H1 (cell line): ENCODE data around the gene CPT1A. TPM values are rescaled to one million over a fixed set of nuclear protein-coding genes. Genes with fewer than 3 reads are reported as not detected.

Experiments used
- CBX8 ChIP-seq: fragments of 300-800, 300-1000 bp; sonication (generic); IDR thresholded peaks from 2 replicates; pipeline ENCODE4 v1.7.1; 2016; ENCODE audit warnings: low read depth, low read length, borderline replicate concordance
- JUND ChIP-seq: IDR thresholded peaks from 2 replicates; pipeline ENCODE4 v1.6.1; 2011; ENCODE audit warnings: mild to moderate bottlenecking, improper control_type of control experiment, low read length
- KDM5A ChIP-seq: fragments of 200-600 bp; IDR thresholded peaks from 2 replicates; pipeline ENCODE4 v1.7.1; 2012; ENCODE audit warnings: mild to moderate bottlenecking, low read length, inconsistent platforms, mixed read lengths
- SP2 ChIP-seq: IDR thresholded peaks from 2 replicates; pipeline ENCODE4 v1.6.1; 2012; ENCODE audit warnings: mild to moderate bottlenecking, low read length, inconsistent platforms
- TAF1 ChIP-seq: IDR thresholded peaks from 2 replicates; pipeline ENCODE4 v1.6.1; 2011; ENCODE audit warnings: mild to moderate bottlenecking, low read depth, low read length
- TEAD4 ChIP-seq: IDR thresholded peaks from 2 replicates; pipeline ENCODE4 v1.6.1; 2012; ENCODE audit warnings: low read depth, low read length, inconsistent platforms, mixed read lengths
- polyA plus RNA-seq, 7 experiments: library from polyadenylated mRNA; depleted of rRNA in 3 of 7; stranded (reverse) in 5 of 7; unstranded in 2 of 7; fragments of >200 nt in 5 of 7; fragments of 200-250 nt in 2 of 7; gene quantifications; 1 replicate in 5 of 7; 2 replicates in 1 of 7; 4 replicates in 1 of 7; pipeline versions ENCODE4 v1.2.1 to v1.2.3, GENCODE V29; 2011 to 2013; ENCODE audit warnings: missing spikeins in 2 of 7, mixed read lengths in 2 of 7
- total RNA-seq: library from RNA; stranded (reverse); fragmentation: NEBNext Ultra II Directional; extraction: Animal tissue kit (Norgen Biotek cat#: 25700); gene quantifications from 2 replicates; pipeline ENCODE4 v1.2.1, GENCODE V29; 2021
- TF ChIP-seq, protein P1 (sequence below), 3 experiments: IDR thresholded peaks; 1 replicate in 2 of 3; 2 replicates in 1 of 3; pipeline versions ENCODE4 v1.5.1 to v1.6.1; 2011; ENCODE audit warnings: low read length in 3 of 3, mild to moderate bottlenecking in 3 of 3, inconsistent platforms in 2 of 3, low read depth in 1 of 3, moderate library complexity in 1 of 3; ENCODE audit not compliant: insufficient read depth in 1 of 3; ENCODE audit errors: control extremely low read depth in 1 of 3

Gene CPT1A
- total and polyA plus RNA-seq, 2 of the 8 experiments (the other 6 are each of a cell fraction or from before 2014, with no cell fraction given): 2.9 to 12.2 TPM

DNA sequence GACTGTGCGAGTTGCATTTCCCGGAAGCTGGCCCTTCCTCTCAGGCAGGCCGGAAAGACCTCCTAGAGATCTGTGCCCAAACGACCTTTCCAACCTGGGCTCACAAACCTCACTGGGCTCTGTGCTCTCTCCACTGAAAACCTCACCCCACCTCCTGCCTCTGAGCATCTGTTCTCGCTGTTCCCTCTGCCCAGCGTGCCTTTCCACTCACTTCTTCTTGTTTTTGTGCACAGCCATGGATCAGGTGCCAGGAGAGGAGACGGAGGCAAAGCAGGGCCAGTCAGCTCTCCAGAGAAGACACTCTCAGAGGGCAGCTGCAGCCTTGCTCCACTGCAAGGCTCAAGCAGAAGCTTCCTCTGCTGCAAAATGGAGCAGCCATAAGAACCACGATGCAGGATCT lies 10.9 kb upstream of the CPT1A start (continued):
- TF ChIP-seq, protein P1, sequence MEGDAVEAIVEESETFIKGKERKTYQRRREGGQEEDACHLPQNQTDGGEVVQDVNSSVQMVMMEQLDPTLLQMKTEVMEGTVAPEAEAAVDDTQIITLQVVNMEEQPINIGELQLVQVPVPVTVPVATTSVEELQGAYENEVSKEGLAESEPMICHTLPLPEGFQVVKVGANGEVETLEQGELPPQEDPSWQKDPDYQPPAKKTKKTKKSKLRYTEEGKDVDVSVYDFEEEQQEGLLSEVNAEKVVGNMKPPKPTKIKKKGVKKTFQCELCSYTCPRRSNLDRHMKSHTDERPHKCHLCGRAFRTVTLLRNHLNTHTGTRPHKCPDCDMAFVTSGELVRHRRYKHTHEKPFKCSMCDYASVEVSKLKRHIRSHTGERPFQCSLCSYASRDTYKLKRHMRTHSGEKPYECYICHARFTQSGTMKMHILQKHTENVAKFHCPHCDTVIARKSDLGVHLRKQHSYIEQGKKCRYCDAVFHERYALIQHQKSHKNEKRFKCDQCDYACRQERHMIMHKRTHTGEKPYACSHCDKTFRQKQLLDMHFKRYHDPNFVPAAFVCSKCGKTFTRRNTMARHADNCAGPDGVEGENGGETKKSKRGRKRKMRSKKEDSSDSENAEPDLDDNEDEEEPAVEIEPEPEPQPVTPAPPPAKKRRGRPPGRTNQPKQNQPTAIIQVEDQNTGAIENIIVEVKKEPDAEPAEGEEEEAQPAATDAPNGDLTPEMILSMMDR (IDR thresholded peaks at IDR 0.05; ENCODE audit: control extremely low read depth in 1 of 3, insufficient read depth in 1 of 3, low read depth in 1 of 3, low read length in 3 of 3): no peak
- TF ChIP-seq JUND (no peak), TAF1 (no peak), SP2 (no peak), CBX8 (no peak), KDM5A (no peak), TEAD4 (no peak)
- TF ChIP-seq, all 59 proteins: peak for 0
